Keratinocyte (primary cell): ENCODE data around the gene DISC1. TPM values are rescaled to one million over a fixed set of nuclear protein-coding genes. Genes with fewer than 3 reads are reported as not detected.
"Not testable (repeated sequence)": the region's sequence is repeated elsewhere in the genome, so short reads cannot be mapped to it uniquely, and the experiment has no call there.

Source experiments
- DNase-seq: peaks from one replicate; pipeline ENCODE4 v3.0.0-alpha.2; 2011; ENCODE audit warnings: low read depth, missing footprints, low spot score
- FAIRE-seq: peaks from 2 replicates; lab custom pipeline; 2011; peaks lifted over from hg19 to GRCh38; lab: Jason Lieb, UNC
- H2AFZ ChIP-seq: 2 replicates; pipeline ENCODE4 v1.6.0; 2012; ENCODE audit warnings: low read length, control low read depth, inconsistent platforms; ENCODE audit not compliant: control insufficient read depth
- H3K27ac ChIP-seq: 2 replicates; pipeline ENCODE4 v1.5.1; 2011; ENCODE audit warnings: low read length; ENCODE audit not compliant: control insufficient read depth, insufficient read depth
- H3K27me3 ChIP-seq: 3 replicates; pipeline ENCODE4 v1.6.0; 2011; ENCODE audit warnings: low read length; ENCODE audit not compliant: control insufficient read depth, insufficient read depth; ENCODE audit errors: extremely low read depth
- H3K36me3 ChIP-seq, 2 experiments: 2 replicates in 1 of 2; 3 replicates in 1 of 2; pipeline ENCODE4 v1.5.1; 2011; ENCODE audit warnings: low read length in 2 of 2, mild to moderate bottlenecking in 1 of 2; ENCODE audit not compliant: control insufficient read depth in 2 of 2, insufficient read depth in 2 of 2; ENCODE audit errors: extremely low read depth in 1 of 2
- H3K4me1 ChIP-seq: 3 replicates; pipeline ENCODE4 v1.5.1; 2011; ENCODE audit warnings: low read length; ENCODE audit not compliant: control insufficient read depth, insufficient read depth; ENCODE audit errors: extremely low read depth
- H3K4me2 ChIP-seq: 3 replicates; pipeline ENCODE4 v1.6.0; 2011; ENCODE audit warnings: low read depth, low read length; ENCODE audit not compliant: control insufficient read depth, insufficient read depth; ENCODE audit errors: extremely low read depth
- H3K4me3 ChIP-seq, 3 experiments: fragments of 200-600 bp in 1 of 3; sonication (generic) in 1 of 3; 2 replicates in 2 of 3; 3 replicates in 1 of 3; pipeline ENCODE4 v1.5.1; 2011 to 2016; ENCODE audit warnings: low read length in 3 of 3, mild to moderate bottlenecking in 3 of 3, control low read depth in 2 of 3, inconsistent platforms in 1 of 3, low read depth in 1 of 3, mixed read lengths in 1 of 3, mixed run types in 1 of 3, moderate library complexity in 1 of 3; ENCODE audit not compliant: control insufficient read depth in 2 of 3, insufficient read depth in 2 of 3; ENCODE audit errors: extremely low read depth in 1 of 3
- H3K79me2 ChIP-seq: 2 replicates; pipeline ENCODE4 v1.6.0; 2012; ENCODE audit warnings: low read length; ENCODE audit not compliant: control insufficient read depth, insufficient read depth
- H3K9ac ChIP-seq: 3 replicates; pipeline ENCODE4 v1.6.0; 2011; ENCODE audit warnings: low read length; ENCODE audit not compliant: control insufficient read depth, insufficient read depth; ENCODE audit errors: extremely low read depth
- H3K9me1 ChIP-seq: 3 replicates; pipeline ENCODE4 v1.6.0; 2011; ENCODE audit warnings: low read length; ENCODE audit not compliant: control insufficient read depth, insufficient read depth; ENCODE audit errors: extremely low read depth
- H3K9me3 ChIP-seq: 2 replicates; pipeline ENCODE4 v1.5.1; 2012; ENCODE audit warnings: low read depth, low read length; ENCODE audit not compliant: control insufficient read depth
- H4K20me1 ChIP-seq: 3 replicates; pipeline ENCODE4 v1.6.0; 2011; ENCODE audit warnings: low read length; ENCODE audit not compliant: control insufficient read depth, insufficient read depth; ENCODE audit errors: extremely low read depth
- EZH2 ChIP-seq: IDR thresholded peaks from one replicate; pipeline ENCODE4 v1.6.1; 2012; ENCODE audit warnings: inconsistent platforms, mild to moderate bottlenecking, low read length, moderate library complexity
- dilution Hi-C: fragments of 300-500 bp; cut with MboI; formaldehyde crosslinking; loops from one replicate; pipeline ENCODE4 v1.7.0; 2020; ENCODE audit warnings: low sequenced_read_pairs; ENCODE audit not compliant: extremely low pct_ligation_motif_present
- polyA plus RNA-seq, 5 experiments: library from polyadenylated mRNA; depleted of rRNA in 3 of 5; stranded (reverse) in 3 of 5; stranded (forward) in 1 of 5; unstranded in 1 of 5; fragments of >200 nt; gene quantifications; 1 replicate in 1 of 5; 2 replicates in 3 of 5; 3 replicates in 1 of 5; pipeline versions ENCODE4 v1.2.1 to v1.2.3, GENCODE V29; 2011 to 2012; ENCODE audit warnings: missing spikeins in 2 of 5, low read depth in 1 of 5, low replicate concordance in 1 of 5
- TF ChIP-seq, protein P1 (sequence below), 3 experiments: IDR thresholded peaks in 1 of 3; conservative IDR thresholded peaks in 1 of 3; optimal IDR thresholded peaks in 1 of 3; 2 replicates in 2 of 3; 3 replicates in 1 of 3; pipeline versions ENCODE3 to v1.5.1; 2011; ENCODE audit warnings: low read length in 3 of 3, mild to moderate bottlenecking in 3 of 3, moderate library complexity in 2 of 3, control low read depth in 1 of 3, inconsistent platforms in 1 of 3; ENCODE audit not compliant: insufficient read depth in 2 of 3; ENCODE audit errors: extremely low read depth in 1 of 3

DISC1 gene
- polyA plus RNA-seq, 1 donor (not counting 4 experiments of a cell fraction or from before 2014, with no cell fraction given): 0.47 TPM

DNA sequence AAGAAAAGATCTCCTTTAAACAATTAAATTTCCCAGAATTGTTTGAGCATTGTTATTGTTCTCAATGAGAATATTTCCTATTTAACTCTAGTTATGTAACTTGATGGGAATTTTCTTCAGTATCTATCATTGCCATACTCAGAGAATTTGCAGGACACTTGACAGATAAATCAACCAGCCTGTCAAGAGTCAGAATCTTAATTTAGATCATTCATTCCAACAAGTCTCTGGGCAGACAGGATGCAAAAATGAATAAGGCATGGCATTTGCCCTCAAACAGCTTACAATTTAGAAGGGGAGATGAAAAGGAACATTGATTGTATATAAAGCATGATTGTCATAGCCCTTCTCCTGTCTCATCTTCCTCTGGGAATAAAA is 7.3 kb upstream of the DISC1 start:
- H3K4me3 ChIP-seq: no peak overlapping the region
- no peaks in the 10 kb centered on the region for H3K36me3 ChIP-seq
- FAIRE-seq (no peak), DNase-seq (no peak)
- no peaks in the 10 kb centered on the region for H3K79me2 ChIP-seq
- H3K9me1 ChIP-seq: no peaks in the 10 kb centered on the region
- no peaks in the 10 kb centered on the region for H4K20me1 ChIP-seq
- H3K4me2 ChIP-seq: no peak overlapping the region
- H2AFZ ChIP-seq: no peak overlapping the region
- no peak for TF ChIP-seq EZH2
- TF ChIP-seq, protein P1, sequence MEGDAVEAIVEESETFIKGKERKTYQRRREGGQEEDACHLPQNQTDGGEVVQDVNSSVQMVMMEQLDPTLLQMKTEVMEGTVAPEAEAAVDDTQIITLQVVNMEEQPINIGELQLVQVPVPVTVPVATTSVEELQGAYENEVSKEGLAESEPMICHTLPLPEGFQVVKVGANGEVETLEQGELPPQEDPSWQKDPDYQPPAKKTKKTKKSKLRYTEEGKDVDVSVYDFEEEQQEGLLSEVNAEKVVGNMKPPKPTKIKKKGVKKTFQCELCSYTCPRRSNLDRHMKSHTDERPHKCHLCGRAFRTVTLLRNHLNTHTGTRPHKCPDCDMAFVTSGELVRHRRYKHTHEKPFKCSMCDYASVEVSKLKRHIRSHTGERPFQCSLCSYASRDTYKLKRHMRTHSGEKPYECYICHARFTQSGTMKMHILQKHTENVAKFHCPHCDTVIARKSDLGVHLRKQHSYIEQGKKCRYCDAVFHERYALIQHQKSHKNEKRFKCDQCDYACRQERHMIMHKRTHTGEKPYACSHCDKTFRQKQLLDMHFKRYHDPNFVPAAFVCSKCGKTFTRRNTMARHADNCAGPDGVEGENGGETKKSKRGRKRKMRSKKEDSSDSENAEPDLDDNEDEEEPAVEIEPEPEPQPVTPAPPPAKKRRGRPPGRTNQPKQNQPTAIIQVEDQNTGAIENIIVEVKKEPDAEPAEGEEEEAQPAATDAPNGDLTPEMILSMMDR (optimal IDR thresholded peaks at IDR 0.05 in 1 of 3, IDR thresholded peaks at IDR 0.05 in 1 of 3, conservative IDR thresholded peaks at IDR 0.05 in 1 of 3; ENCODE audit: extremely low read depth in 1 of 3, insufficient read depth in 2 of 3, low read length in 3 of 3): no peak
- H3K27me3 ChIP-seq: peaks cover 9% of the 10 kb centered on the region
- H3K9me3 ChIP-seq: no peaks in the 10 kb centered on the region
- no peak overlapping the region for H3K9ac ChIP-seq
- H3K27ac ChIP-seq: no peak overlapping the region
- dilution Hi-C loops: no loop called here
- no peaks in the 10 kb centered on the region for H3K4me1 ChIP-seq

DNA sequence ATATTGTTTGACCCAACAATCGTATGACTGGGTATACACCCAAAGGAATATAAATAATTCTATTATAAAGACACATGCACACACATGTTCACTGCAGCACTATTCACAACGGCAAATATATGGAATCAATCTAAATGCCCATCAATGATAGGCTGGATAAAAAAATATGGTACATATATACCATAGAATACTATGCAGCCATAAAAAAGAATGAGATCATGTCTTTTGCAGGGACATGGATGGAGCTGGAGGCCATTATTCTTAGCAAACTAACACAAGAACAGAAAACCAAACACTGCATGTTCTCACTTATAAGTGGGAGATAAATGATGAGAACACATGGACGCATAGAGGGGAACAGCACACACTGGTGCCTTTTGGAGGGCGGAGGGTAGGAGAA is 1.5 kb upstream of the DISC1 start:
- H3K4me3 ChIP-seq, H3K36me3 ChIP-seq, H3K9ac ChIP-seq, DNase-seq, FAIRE-seq, H3K27ac ChIP-seq, H3K9me1 ChIP-seq, H3K79me2 ChIP-seq, H2AFZ ChIP-seq, H3K9me3 ChIP-seq, H4K20me1 ChIP-seq, H3K4me2 ChIP-seq, dilution Hi-C loops, H3K27me3 ChIP-seq: not testable (repeated sequence)
- H3K4me1 ChIP-seq: peaks cover 30% of the 10 kb centered on the region

DNA sequence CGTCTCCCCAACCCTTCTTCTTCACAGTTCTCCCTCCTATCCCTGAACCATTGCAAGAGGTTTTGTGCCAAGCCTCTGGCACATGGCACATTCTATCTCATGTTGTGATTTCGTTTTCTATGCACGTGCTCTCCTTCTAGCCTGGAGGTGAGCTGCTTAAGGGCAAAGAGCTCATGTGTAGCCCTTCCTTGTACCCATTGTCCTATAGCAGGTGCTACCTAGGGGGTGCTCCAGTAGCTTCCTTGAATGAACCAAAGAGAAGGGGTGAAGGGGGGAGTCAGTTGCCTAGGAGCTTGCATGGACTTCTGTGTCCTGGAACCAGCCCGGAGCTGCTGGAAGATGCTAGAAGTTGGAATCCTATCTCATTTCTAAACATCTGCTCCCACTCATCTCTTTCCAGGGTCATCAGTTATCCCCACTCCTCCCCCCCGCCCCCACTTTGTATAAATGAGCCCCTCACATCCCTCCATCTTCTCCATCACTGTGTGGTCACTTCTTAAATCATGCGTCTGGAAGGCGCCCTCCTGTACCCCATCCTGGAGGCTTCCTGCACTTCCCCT is 535 bp upstream of the DISC1 start:
- no peak overlapping the region for H3K27ac ChIP-seq
- dilution Hi-C loops: no loop called here
- H3K4me3 ChIP-seq: peak overlapping the region; percentile 54 to 79 (median 63)
- peak overlapping the region; percentile 57 for H3K9ac ChIP-seq
- H3K4me1 ChIP-seq: peaks cover 30% of the 10 kb centered on the region
- no peaks in the 10 kb centered on the region for H3K9me3 ChIP-seq
- H3K27me3 ChIP-seq: peaks cover 9% of the 10 kb centered on the region
- no peak for FAIRE-seq
- H4K20me1 ChIP-seq: peaks cover 3% of the 10 kb centered on the region
- H2AFZ ChIP-seq: no peak overlapping the region
- no peak for DNase-seq
- no peaks in the 10 kb centered on the region for H3K36me3 ChIP-seq
- H3K4me2 ChIP-seq: peak overlapping the region; percentile 91
- no peaks in the 10 kb centered on the region for H3K9me1 ChIP-seq
- TF ChIP-seq EZH2: no peak
- TF ChIP-seq, protein P1 (optimal IDR thresholded peaks at IDR 0.05 in 1 of 3, IDR thresholded peaks at IDR 0.05 in 1 of 3, conservative IDR thresholded peaks at IDR 0.05 in 1 of 3; ENCODE audit: extremely low read depth in 1 of 3, insufficient read depth in 2 of 3, low read length in 3 of 3): no peak
- H3K79me2 ChIP-seq: no peaks in the 10 kb centered on the region
